ENCODE results near the gene EIF4H. TPM values are rescaled to one million over a fixed set of nuclear protein-coding genes. Genes with fewer than 3 reads are reported as not detected.
A peak's percentile ranks its signal among the peaks of the same experiment; 100 is the strongest.
"Not testable (repeated sequence)": the region's sequence is repeated elsewhere in the genome, so short reads cannot be mapped to it uniquely, and the experiment has no call there.

Gene EIF4H
- total RNA-seq, 1 donor from 2014 or later, result 263 TPM

GRCh38 chr7:74206589-74207120, 32.5 kb downstream of the EIF4H start:
- ChIA-PET CTCF (interaction anchor here (0.6 to 8.7 kb wide), 52 partner anchors 9 to 360 kb away, joined by 3 to 133 read pairs (median 5); partner anchors contain the start of genes EIF4H, LIMK1 and RFC2), POLR2A (interaction anchor here (0.6 to 9.1 kb wide), 11 partner anchors 14 to 309 kb away, joined by 3 to 150 read pairs (median 7); partner anchors contain the start of gene CLIP2)
- Mint-ChIP-seq H3K4me3 (peak overlapping the region; percentile 63), H3K36me3 (ENCODE audit: low read depth) (no peaks in the 10 kb centered on the region), H3K27me3 (no peaks in the 10 kb centered on the region), H3K4me1 (peaks cover 61% of the 10 kb centered on the region), H3K9me3 (no peaks in the 10 kb centered on the region), H3K27ac (peak overlapping the region; percentile 50)
- ATAC-seq (ENCODE audit: low read depth), result peak; percentile 41
- intact Hi-C loops (cut with micrococcal nuclease), result loop anchor here (1.0 kb wide), 4 partner anchors 63 to 360 kb away; no protein-coding TSS in a partner anchor
- DNase-seq, result peak; percentile 88
- TF ChIP-seq CTCF (IDR thresholded peaks at IDR 0.05), result peak; percentile 31

- ChIA-PET CTCF (interaction anchor here (0.8 to 8.7 kb wide), 15 partner anchors 11 to 197 kb away, joined by 3 to 133 read pairs (median 7); partner anchors contain the start of gene LIMK1), POLR2A (interaction anchor here (0.6 to 9.1 kb wide), 6 partner anchors 13 to 193 kb away, joined by 4 to 150 read pairs (median 51); partner anchors contain the start of gene CLIP2)
- Mint-ChIP-seq H3K27ac (no peak overlapping the region), H3K9me3 (no peaks in the 10 kb centered on the region), H3K27me3 (no peaks in the 10 kb centered on the region), H3K36me3 (ENCODE audit: low read depth) (peaks cover 3% of the 10 kb centered on the region), H3K4me1 (peaks cover 69% of the 10 kb centered on the region), H3K4me3 (no peak overlapping the region)
- intact Hi-C loops (cut with micrococcal nuclease), result no loop called here
- TF ChIP-seq CTCF (IDR thresholded peaks at IDR 0.05), result no peak
- ATAC-seq (ENCODE audit: low read depth) (no peak), DNase-seq (peak; percentile 14)
Measured at GRCh38 chr7:74207586-74207985, 33.4 kb downstream of the EIF4H start.

GRCh38 chr7:74208241-74208640, 34.1 kb downstream of the EIF4H start:
- H3K27me3 Mint-ChIP-seq; H3K9me3 Mint-ChIP-seq; intact Hi-C loops (cut with micrococcal nuclease); H3K36me3 Mint-ChIP-seq (ENCODE audit: low read depth); H3K4me3 Mint-ChIP-seq; ATAC-seq (ENCODE audit: low read depth): not testable (repeated sequence)
- ChIA-PET CTCF (interaction anchor here (0.8 to 8.7 kb wide), 5 partner anchors 21 to 192 kb away, joined by 3 to 133 read pairs (median 3); no protein-coding TSS in a partner anchor), POLR2A (interaction anchor here (1.2 to 9.1 kb wide), 5 partner anchors 12 to 192 kb away, joined by 4 to 150 read pairs (median 87); partner anchors contain the start of gene CLIP2)
- peaks cover 69% of the 10 kb centered on the region for H3K4me1 Mint-ChIP-seq
- peak; percentile 12 for DNase-seq
- H3K27ac Mint-ChIP-seq, result peak overlapping the region; percentile 80

- Mint-ChIP-seq H3K27me3 (no peaks in the 10 kb centered on the region), H3K27ac (peak overlapping the region; percentile 80), H3K36me3 (ENCODE audit: low read depth) (peaks cover 40% of the 10 kb centered on the region), H3K4me1 (peaks cover 66% of the 10 kb centered on the region), H3K9me3 (no peaks in the 10 kb centered on the region), H3K4me3 (peak overlapping the region; percentile 90)
- no peak for ATAC-seq (ENCODE audit: low read depth)
- no peak for DNase-seq
- ChIA-PET POLR2A (interaction anchor here (3.7 to 9.1 kb wide), 4 partner anchors 8 to 76 kb away, joined by 24 to 150 read pairs (median 114); partner anchors contain the start of genes CLIP2 and RFC2), CTCF (interaction anchor here (0.6 kb wide), 1 partner anchor 10 kb away, joined by 3 read pairs; no protein-coding TSS in a partner anchor)
- intact Hi-C loops (cut with micrococcal nuclease), result no loop called here
- no peak for TF ChIP-seq CTCF (IDR thresholded peaks at IDR 0.05)
Measured at GRCh38 chr7:74212661-74213060, 38.5 kb downstream of the EIF4H start.

- peak overlapping the region; percentile 90 for H3K27ac Mint-ChIP-seq
Measured at GRCh38 chr7:74214816-74215630, 40.9 kb downstream of the EIF4H start.

More at GRCh38 chr7:74214816-74215630, 40.9 kb downstream of the EIF4H start:
- H3K4me1 Mint-ChIP-seq, result peaks cover 69% of the 10 kb centered on the region
- no peaks in the 10 kb centered on the region for H3K9me3 Mint-ChIP-seq
- POLR2A ChIA-PET, result interaction anchor here (1.1 to 5.0 kb wide), 4 partner anchors 14 to 67 kb away, joined by 3 to 89 read pairs (median 4); no protein-coding TSS in a partner anchor
- no peaks in the 10 kb centered on the region for H3K27me3 Mint-ChIP-seq
- DNase-seq (no peak), ATAC-seq (ENCODE audit: low read depth) (no peak)
- intact Hi-C loops (cut with micrococcal nuclease), result no loop called here
- H3K36me3 Mint-ChIP-seq (ENCODE audit: low read depth), result peaks cover 54% of the 10 kb centered on the region
- no peak for TF ChIP-seq CTCF (IDR thresholded peaks at IDR 0.05)
- CTCF ChIA-PET, result no interaction called here
- peak overlapping the region; percentile 69 for H3K4me3 Mint-ChIP-seq

Data from activated B cell treated with CpG ODN at 0.5 μM for 24 hours (primary cell).